IMR-90 (cell line): ENCODE data around the gene NPB. TPM values are rescaled to one million over a fixed set of nuclear protein-coding genes. Genes with fewer than 3 reads are reported as not detected.
A peak's percentile ranks its signal among the peaks of the same experiment; 100 is the strongest.

Experiments used
- ATAC-seq: fragments of 200-7000 bp; cut with Tn5 transposase; 2 replicates; pipeline ENCODE4 v1.9.1; 2020; ENCODE audit warnings: low read depth, mild to moderate bottlenecking, moderate library complexity
- BruUV-seq: library from RNA; stranded (reverse); fragments of 400-500 nt; replicated peaks from 2 replicates; lab custom pipeline; 2021; lab: Mats Ljungman, UMichigan
- CTCF ChIA-PET: fragments of 300-600 bp; formaldehyde crosslinking; extraction: SDS; loops from one replicate; lab custom pipeline; 2021; ENCODE audit warnings: antibody characterized with exemption; lab: Yijun Ruan, JAX
- POLR2A ChIA-PET: fragments of 300-600 bp; sonication (Branson Sonifier 250); formaldehyde crosslinking; loops from one replicate; lab custom pipeline; 2022; ENCODE audit warnings: antibody characterized with exemption; ENCODE audit not compliant: unreplicated experiment; lab: Charles Lee
- DNase-seq: peaks from one replicate; pipeline ENCODE4 v3.0.0; 2013
- H2AFZ ChIP-seq: replicated peaks from 2 replicates; pipeline ENCODE3; 2013; ENCODE audit warnings: low read length, mild to moderate bottlenecking; ENCODE audit not compliant: poor library complexity
- H2AK5ac ChIP-seq: 2 replicates; pipeline ENCODE4 v1.6.1; 2013; ENCODE audit warnings: low read depth, low read length, inconsistent platforms
- H2AK9ac ChIP-seq: replicated peaks from 2 replicates; pipeline ENCODE3; 2013; ENCODE audit warnings: mild to moderate bottlenecking, low read depth, low read length, moderate library complexity; ENCODE audit not compliant: poor library complexity
- H2BK120ac ChIP-seq: 2 replicates; pipeline ENCODE4 v1.6.1; 2013; ENCODE audit warnings: low read depth, low read length, inconsistent platforms
- H2BK15ac ChIP-seq: 3 replicates; pipeline ENCODE4 v1.6.1; 2013; ENCODE audit warnings: low read depth, low read length, inconsistent platforms
- H2BK20ac ChIP-seq: 2 replicates; pipeline ENCODE4 v1.6.1; 2013; ENCODE audit warnings: low read depth, mild to moderate bottlenecking, inconsistent platforms, low read length, moderate library complexity
- H2BK5ac ChIP-seq: 2 replicates; pipeline ENCODE4 v1.6.1; 2013; ENCODE audit warnings: mild to moderate bottlenecking, low read depth, low read length, inconsistent platforms; ENCODE audit not compliant: poor library complexity, severe bottlenecking
- H3K14ac ChIP-seq: replicated peaks from 2 replicates; pipeline ENCODE4 v1.6.1; 2013; ENCODE audit warnings: low read depth, low read length, inconsistent platforms
- H3K18ac ChIP-seq: 2 replicates; pipeline ENCODE4 v1.6.1; 2013; ENCODE audit warnings: low read depth, low read length, control low read depth
- H3K23ac ChIP-seq: 2 replicates; pipeline ENCODE4 v1.6.1; 2013; ENCODE audit warnings: low read depth, low read length, inconsistent platforms
- H3K27ac ChIP-seq: 2 replicates; pipeline ENCODE4 v1.5.1; 2013; ENCODE audit warnings: mild to moderate bottlenecking, control low read depth, low read length; ENCODE audit not compliant: insufficient read depth
- H3K27me3 ChIP-seq: 2 replicates; pipeline ENCODE4 v1.6.1; 2013; ENCODE audit warnings: low read length; ENCODE audit not compliant: control insufficient read depth, insufficient read depth
- H3K36me3 ChIP-seq: 2 replicates; pipeline ENCODE4 v1.6.1; 2013; ENCODE audit warnings: low read length, mixed read lengths; ENCODE audit not compliant: control insufficient read depth, insufficient read depth
- H3K4ac ChIP-seq: 2 replicates; pipeline ENCODE4 v1.6.1; 2013; ENCODE audit warnings: low read depth, low read length, inconsistent platforms
- H3K4me1 ChIP-seq: 2 replicates; pipeline ENCODE4 v1.6.1; 2013; ENCODE audit warnings: low read length, mixed read lengths; ENCODE audit not compliant: control insufficient read depth, insufficient read depth
- H3K4me2 ChIP-seq: 2 replicates; pipeline ENCODE4 v1.6.1; 2013; ENCODE audit warnings: low read depth, mild to moderate bottlenecking, control low read depth, low read length, moderate library complexity
- H3K4me3 ChIP-seq: 2 replicates; pipeline ENCODE4 v1.5.1; 2013; ENCODE audit warnings: low read depth, mild to moderate bottlenecking, control low read depth, low read length, moderate library complexity; ENCODE audit not compliant: insufficient read depth
- H3K56ac ChIP-seq: 2 replicates; pipeline ENCODE4 v1.6.1; 2013; ENCODE audit warnings: low read length, inconsistent platforms; ENCODE audit not compliant: insufficient read depth; ENCODE audit errors: extremely low read depth
- H3K79me1 ChIP-seq, 2 experiments: 2 replicates each; pipeline ENCODE4 v1.6.1; 2013; ENCODE audit warnings: low read length in 2 of 2, inconsistent platforms in 1 of 2, low read depth in 1 of 2
- H3K9ac ChIP-seq: 2 replicates; pipeline ENCODE4 v1.6.1; 2013; ENCODE audit warnings: low read depth, low read length, control low read depth
- H3K9me1 ChIP-seq: 2 replicates; pipeline ENCODE4 v1.6.1; 2013; ENCODE audit warnings: low read length, inconsistent platforms; ENCODE audit not compliant: insufficient read depth
- H3K9me3 ChIP-seq: 2 replicates; pipeline ENCODE4 v1.6.1; 2013; ENCODE audit warnings: low read length; ENCODE audit not compliant: control insufficient read depth, insufficient read depth
- H4K20me1 ChIP-seq: 2 replicates; pipeline ENCODE4 v1.6.1; 2013; ENCODE audit warnings: low read length, inconsistent platforms; ENCODE audit not compliant: insufficient read depth
- H4K5ac ChIP-seq: 2 replicates; pipeline ENCODE4 v1.6.1; 2013; ENCODE audit warnings: mild to moderate bottlenecking, low read depth, low read length, control low read depth
- H4K8ac ChIP-seq, 2 experiments: 2 replicates each; pipeline ENCODE4 v1.6.1; 2013; ENCODE audit warnings: low read depth in 2 of 2, low read length in 2 of 2, control low read depth in 1 of 2, inconsistent platforms in 1 of 2
- H4K91ac ChIP-seq: 2 replicates; pipeline ENCODE4 v1.6.1; 2013; ENCODE audit warnings: low read depth, low read length, inconsistent platforms; ENCODE audit not compliant: insufficient read depth
- CEBPB ChIP-seq: IDR thresholded peaks from 2 replicates; pipeline ENCODE4 v1.6.1; 2012; ENCODE audit warnings: low read depth, low read length, improper control_type of control experiment
- CHD1 ChIP-seq: IDR thresholded peaks from 2 replicates; pipeline ENCODE4 v1.6.1; 2012; ENCODE audit warnings: low read depth, low read length, improper control_type of control experiment
- WGBS, 2 experiments: methylation state at CpG; one replicate each; pipeline versions ENCODE4 v1.1.5 to v1.1.7; 2013; ENCODE audit warnings: missing lambda C conversion rate in 2 of 2; ENCODE audit not compliant: insufficient read length in 1 of 2; ENCODE audit errors: extremely low coverage in 2 of 2; 5-methylcytosine and 5-hydroxymethylcytosine counted together
- dilution Hi-C: fragments of 300-500 bp; cut with HindIII; formaldehyde crosslinking; loops from one replicate; pipeline ENCODE4 v1.14.3; 2018; ENCODE audit warnings: low sequenced_read_pairs; ENCODE audit not compliant: unreplicated experiment
- in situ Hi-C: fragments of 300-500 bp; cut with MboI; formaldehyde crosslinking; loops from 3 replicates; pipeline ENCODE4 v1.14.3; 2019; ENCODE audit warnings: low sequenced_read_pairs, inconsistent platforms, mixed read lengths
- intact Hi-C: fragments of 100-400 bp; cut with micrococcal nuclease; formaldehyde crosslinking; loops from 2 replicates; pipeline ENCODE4 v1.10.0; 2022
- polyA plus RNA-seq, 3 experiments: library from polyadenylated mRNA; depleted of rRNA; stranded (reverse); fragments of >200 nt; gene quantifications; 2 replicates each; pipeline ENCODE4 v1.2.3, GENCODE V29; 2012; ENCODE audit warnings: low replicate concordance in 1 of 3
- total RNA-seq: library from RNA; depleted of rRNA; stranded (reverse); fragments of >200 nt; gene quantifications from 2 replicates; pipeline ENCODE4 v1.2.3, GENCODE V29; 2012

NPB gene
- total and polyA plus RNA-seq, 2 of the 4 experiments (the other 2 are of a cell fraction): 0.51 TPM; not detected in 1

DNA sequence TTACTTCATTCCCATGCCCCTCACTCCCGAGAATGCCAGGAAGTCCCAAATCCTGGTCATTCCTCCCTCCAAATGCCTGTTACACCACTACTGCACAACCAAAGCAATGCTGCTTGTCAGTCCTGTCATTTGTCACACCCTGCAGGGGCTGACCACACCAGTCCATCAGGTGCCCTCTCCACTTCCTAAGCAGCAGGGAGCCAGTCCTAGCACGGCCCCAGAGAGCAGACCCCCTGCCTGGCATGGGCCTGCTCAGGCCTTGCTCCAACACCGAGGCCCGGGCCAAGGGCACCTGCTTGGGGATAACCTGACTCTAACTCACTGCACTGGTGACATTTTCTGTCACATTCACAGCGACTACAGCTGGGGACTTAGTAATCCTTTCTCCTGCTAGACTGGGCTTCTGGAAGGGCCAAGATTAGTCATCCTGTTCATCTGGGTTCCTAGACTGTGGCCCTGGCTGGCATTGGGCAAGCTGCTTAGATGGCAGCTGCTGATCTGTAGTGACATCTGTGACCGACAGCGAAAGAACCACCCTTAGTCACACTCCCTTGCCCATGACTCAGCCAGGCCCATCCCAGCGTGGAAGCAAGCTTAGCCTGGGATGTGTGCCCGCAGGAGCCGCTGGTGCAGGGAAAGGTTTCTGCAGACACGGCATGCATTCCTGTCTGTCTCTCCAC, 16.0 kb upstream of the NPB start:
- H3K18ac ChIP-seq: no peak overlapping the region
- no peak overlapping the region for H2BK5ac ChIP-seq
- ChIA-PET CTCF (no interaction called here), POLR2A (no interaction called here)
- H3K14ac ChIP-seq: no peak overlapping the region
- no peak for DNase-seq
- no peak overlapping the region for H3K4me2 ChIP-seq
- dilution Hi-C loops (no loop called here), in situ Hi-C loops (no loop called here), intact Hi-C loops (no loop called here)
- peaks cover 59% of the 10 kb centered on the region for H3K36me3 ChIP-seq
- no peak overlapping the region for H4K5ac ChIP-seq
- no peak overlapping the region for H2AFZ ChIP-seq
- no peaks in the 10 kb centered on the region for H3K27me3 ChIP-seq
- 89% methylated on average over 11 of the region's 11 CpGs; no CpG with 5 or more reads in 1 of the 2 experiments for WGBS, 2 experiments
- no peak overlapping the region for H2BK15ac ChIP-seq
- no peak overlapping the region for H3K27ac ChIP-seq
- H3K9ac ChIP-seq: no peak overlapping the region
- no peak overlapping the region for H2BK20ac ChIP-seq
- H4K8ac ChIP-seq: no peak overlapping the region
- H4K20me1 ChIP-seq: peaks cover 20% of the 10 kb centered on the region
- H3K4me3 ChIP-seq: no peak overlapping the region
- H2BK120ac ChIP-seq: no peak overlapping the region
- no peak overlapping the region for H3K23ac ChIP-seq
- no peak overlapping the region for H3K4ac ChIP-seq
- H4K91ac ChIP-seq: no peak overlapping the region
- H3K4me1 ChIP-seq: 0 out of 2 replicates have a peak, but pooled peaks cover 4% of the 10 kb centered on the region
- no peak overlapping the region for H2AK5ac ChIP-seq
- peaks cover 42 to 67% of the 10 kb centered on the region in 2 experiments for H3K79me1 ChIP-seq
- ATAC-seq: peak; percentile 32
- no peaks in the 10 kb centered on the region for H3K9me3 ChIP-seq
- no peak overlapping the region for H2AK9ac ChIP-seq
- no peak for TF ChIP-seq CHD1
- TF ChIP-seq CEBPB: 0 out of 2 replicates have a peak, but pooled peaks have one; percentile 5
- no peaks in the 10 kb centered on the region for H3K9me1 ChIP-seq
- no peak overlapping the region for H3K56ac ChIP-seq
- BruUV-seq: no TSS peak
